AG20443 (cell line): ENCODE measurements around the gene CCBE1.
A peak's percentile ranks its signal among the peaks of the same experiment; 100 is the strongest.
"Not testable (repeated sequence)": the region's sequence is repeated elsewhere in the genome, so short reads cannot be mapped to it uniquely, and the experiment has no call there.

Experiments
- DNase-seq: peaks from one replicate; pipeline ENCODE4 v3.0.0; 2012; ENCODE audit warnings: low spot score, mixed read lengths

The CCBE1 gene

DNA sequence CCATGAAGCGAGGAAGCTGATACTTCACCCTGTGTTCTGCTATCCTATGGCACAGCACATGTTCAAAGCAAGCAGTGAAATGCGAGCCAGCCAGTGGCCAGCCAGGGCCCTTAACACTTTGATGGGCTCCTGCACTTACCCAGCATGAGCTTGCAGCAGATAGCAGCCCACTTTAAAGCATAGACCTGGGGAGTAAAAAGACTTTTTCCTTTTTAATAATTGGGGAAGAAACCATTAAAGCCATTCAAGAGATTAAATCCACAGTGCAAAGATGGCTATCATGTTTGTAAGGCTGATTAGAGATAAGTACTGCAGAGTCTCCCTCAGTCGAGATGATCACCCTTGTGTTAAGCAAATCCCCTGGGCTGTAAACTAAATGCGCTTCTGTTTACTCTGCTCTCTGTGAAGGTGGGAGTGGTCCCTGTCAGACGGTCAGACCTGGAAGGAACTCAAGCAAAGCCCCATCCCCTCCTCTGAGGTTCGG is 15.7 kb downstream of the CCBE1 start:
- DNase-seq, result no peak

DNA sequence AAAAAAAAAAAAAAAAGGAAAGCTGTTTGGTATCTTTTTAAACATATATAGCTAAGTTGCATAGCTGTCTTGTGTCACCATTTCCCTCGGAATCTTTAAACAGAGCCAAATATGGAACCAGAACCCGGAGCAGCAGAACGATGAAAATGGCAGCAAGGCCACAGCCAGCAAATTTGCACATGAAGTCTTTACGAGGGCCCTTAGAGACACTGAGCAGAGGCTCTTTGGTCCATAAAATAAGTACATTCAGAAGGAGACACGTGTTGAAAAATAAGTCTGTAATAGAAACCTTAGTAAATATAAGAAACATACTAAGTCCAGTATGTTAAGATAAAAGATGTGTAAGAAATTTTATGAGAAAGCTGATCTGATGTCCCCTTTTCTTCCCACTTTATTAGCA is 16.2 kb downstream of the CCBE1 start:
- DNase-seq, result no peak

DNA sequence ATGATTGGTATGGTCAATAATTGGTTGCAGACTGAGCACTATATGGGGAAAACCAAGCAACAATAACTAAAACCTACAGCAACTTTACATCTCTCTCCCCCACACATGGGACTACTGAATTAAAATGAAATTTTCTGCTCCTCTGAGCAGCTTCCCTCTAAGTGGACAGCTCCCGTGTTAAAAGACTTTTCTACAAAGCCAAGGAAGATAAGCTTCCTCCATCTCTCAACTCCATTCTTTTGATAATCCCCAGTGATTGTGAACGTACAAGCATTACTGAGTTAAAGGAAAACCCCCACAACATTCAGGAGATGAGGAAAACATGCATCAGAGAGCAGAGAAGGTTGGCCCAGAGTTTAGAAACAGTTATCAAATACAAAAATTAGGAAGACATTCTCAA is 21.9 kb downstream of the CCBE1 start:
- no peak for DNase-seq

DNA sequence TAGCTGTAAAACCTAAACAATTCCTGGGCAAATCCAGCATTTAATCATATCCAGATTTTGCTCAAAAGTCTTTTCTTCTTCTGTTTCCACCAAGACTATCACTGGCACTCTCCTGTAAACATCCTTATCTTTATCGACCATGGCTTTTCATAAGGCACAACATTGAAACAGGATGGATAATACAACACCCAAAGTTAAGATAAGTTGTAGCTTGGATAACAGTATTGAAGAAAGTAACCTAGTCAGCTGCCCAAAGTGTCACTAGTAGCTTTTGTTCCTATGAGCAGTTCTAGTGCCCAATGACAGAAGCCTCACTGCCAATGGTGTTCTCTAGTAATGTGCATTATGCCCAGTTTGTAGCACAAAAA is 22.3 kb downstream of the CCBE1 start:
- DNase-seq, result no peak

DNA sequence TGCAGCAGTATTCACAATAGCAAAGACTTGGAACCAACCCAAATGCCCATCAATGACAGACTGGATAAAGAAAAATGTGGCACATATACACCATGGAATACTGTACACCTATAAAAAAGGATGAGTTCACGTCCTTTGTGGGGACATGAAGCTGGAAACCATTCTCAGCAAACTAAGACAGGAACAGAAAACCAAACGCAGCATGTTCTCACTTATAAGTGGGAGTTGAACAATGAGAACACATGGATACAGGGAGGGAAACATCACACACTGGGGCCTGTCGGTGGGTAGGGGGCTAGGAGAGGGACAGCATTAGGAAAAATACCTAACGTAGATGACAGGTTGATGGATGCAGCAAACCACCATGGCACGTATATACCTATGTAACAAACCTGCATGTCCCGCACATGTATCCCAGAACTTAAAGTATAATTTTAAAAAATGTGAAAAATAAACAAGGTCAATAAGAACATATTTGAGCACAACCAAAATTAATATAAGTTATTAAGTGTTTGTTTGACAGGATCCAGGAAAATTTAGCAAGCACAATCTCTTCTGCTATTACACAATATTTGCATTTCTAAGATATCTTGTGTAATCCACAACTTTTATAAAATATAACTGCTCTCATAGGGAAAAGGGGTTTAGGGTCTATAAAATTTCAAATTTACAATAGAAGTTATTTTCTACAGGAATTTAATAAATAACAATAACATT is 22.9 kb downstream of the CCBE1 start:
- no peak for DNase-seq

DNA sequence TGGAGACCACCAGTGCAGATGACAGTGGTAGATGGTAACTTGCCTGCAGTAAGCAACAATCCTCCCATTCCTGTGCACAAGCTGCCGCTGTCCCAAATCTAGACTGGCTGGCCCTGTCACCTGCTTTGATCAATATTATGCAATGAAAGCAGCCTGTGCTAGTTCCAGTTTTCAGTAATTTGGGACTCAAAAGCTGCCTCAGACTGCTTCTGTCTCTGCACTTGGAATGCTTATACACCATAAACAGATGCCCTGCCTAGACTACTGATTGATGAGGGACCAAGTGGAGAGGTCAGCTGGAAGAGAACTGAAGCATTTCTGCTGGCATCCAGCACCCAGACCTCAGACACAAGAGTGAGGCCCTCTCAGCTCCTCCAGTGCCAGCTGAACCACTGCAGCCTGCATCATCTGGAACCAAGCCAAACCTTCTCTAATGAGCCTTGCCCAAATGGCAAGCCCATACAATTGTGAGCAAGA is 24.9 kb downstream of the CCBE1 start:
- no peak for DNase-seq

DNA sequence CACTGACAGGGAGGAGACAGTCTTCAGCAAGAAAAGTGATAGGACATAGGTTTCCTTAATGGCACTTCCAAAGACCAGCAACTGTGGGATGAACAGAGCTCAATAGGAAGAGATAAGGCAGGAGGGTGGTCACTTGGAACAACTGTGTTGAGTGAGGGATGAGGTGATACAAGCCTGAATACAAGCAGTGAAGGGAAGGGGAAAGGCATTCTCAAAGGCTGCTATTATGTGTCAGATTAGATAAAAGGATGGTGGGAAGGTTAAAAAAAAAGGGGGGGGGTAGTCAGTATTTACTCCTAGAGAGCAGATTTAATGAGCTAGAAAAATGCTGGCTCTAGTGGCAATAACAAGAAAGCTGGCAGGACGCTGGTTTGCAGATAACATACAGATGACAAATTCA is 25.7 kb downstream of the CCBE1 start:
- DNase-seq, result no peak

DNA sequence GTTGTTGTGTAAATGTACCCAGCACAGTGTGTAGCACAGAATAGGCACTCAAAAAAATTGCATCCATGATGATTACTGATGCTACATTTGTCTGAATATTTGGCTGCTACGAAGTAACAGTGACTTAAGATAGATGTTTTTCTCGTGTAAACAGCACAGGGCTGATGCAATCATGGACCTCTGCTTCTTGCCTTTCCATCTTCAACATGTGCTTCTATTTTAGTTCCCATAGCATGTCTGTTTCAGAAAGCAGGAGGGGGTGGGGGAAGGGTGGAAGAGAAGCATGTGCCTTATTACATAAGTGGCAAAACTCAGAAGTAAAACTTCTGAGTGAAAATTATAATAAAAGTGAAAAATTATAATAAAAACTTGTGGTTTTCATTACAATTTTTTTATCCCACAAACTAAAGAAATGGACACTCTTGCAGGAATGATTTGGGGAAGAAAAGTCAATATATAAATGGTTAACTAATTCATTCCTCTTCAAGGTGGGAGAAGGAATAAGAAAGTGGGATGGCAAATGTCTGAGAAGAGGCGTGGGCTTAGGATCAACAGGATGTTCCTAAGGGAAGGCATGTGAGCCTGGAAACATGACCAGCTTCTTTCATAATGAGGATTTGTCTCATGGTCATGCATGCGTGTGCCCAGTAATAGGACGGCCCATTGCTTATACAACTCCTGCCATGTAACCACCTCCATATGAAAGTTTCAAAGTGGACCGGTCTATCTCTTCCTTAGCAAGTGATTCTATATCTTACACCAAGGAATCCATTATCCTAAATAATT is 27.2 kb downstream of the CCBE1 start:
- DNase-seq, result peak; percentile 52

DNA sequence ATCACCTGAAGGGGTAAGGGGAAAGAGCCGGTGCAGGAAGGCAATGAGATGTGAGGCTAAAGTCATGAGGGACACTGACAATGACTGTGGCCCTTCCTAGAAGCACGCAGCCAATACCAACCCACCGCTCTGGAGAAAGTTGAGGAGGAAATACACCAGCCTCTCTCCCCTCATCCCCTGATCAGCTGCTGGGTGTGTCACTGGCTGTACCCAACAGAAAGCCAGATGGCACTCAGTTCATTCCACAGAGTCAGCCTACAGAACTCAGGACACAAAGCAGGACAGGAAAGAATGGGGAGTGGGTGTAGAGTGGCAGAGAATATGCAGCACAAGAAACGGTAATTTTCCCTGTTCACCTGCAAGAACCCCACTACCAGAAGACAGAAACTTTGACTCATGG is 29.7 kb downstream of the CCBE1 start:
- no peak for DNase-seq

DNA sequence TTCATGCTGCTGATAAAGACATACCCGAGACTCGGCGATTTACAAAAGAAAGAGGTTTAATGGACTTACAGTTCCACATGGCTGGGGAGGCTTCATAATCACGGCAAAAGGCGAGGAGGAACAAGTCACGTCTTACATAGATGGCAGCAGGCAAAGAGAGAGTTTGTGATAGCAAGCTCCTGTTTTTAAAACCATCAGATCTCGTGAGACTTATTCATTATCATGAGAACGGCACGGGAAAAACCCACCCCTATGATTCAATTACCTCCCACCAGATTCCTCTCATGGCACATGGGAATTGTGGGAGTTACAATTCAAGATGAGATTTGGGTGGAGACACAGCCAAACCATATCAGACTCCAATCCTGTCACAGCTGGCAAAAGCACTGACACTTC is 31.2 kb downstream of the CCBE1 start:
- DNase-seq, result not testable (repeated sequence)

DNA sequence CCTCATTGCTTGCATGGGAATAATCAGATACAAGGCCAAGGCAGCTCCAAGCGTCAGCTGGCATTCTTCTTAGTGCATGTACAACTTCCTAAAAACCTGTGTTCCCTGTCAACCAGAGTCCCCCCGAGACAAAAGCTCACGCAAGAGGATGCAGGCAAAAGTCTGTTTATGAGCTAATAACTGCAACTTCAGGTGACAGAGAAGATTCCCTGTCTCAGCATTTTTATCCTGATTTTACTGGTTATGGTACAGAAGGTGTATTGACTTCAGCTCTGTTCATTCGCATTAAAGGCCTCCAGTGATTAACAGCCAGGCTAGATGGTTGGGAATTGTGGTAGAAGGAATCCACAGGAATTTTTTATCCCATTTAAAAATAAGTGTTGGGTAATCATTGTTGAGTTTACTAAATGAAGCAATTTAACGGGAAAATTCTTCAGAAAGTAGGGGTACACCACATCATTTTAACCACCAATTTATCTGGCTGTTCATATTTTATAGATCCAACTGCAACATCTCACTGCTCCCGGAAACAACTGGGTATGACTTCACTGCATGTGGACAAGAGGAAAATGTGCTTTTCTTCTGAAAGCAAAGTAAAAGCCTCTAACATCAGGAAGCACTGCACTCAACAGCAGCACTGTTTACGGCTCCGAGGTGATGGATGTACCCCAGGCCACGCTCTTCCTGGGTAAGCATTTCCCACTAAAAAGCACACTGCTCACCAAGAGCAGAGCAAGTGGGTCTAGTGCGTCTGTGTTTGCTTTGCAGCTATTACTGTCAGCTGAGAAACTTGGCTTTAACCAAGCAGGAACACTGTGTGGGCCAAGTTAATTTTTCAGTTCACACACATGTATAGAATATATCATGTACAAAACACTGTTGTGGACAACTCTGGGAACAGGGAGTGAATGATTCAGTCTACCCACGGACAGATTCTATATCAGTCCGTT is 31.9 kb downstream of the CCBE1 start:
- DNase-seq, result peak; percentile 24

DNA sequence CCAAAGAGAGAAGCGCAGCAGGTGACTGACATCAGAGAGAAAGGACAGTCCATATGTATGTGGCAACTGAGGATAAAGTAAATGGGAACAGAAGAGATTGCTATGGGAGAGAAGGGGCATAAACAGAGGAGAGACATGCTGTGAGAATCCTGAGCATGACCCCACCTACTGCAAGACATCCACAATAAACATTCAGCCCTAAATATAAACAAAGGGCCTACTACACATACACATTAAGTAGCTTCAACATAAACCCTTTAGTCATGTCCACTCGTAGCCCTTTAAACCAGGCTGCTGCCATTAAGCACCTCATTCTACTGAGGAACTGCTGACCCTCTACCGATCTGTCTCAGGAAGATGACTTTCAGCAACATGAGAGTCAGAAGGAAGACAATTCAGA is 32.9 kb downstream of the CCBE1 start:
- DNase-seq, result no peak

DNA sequence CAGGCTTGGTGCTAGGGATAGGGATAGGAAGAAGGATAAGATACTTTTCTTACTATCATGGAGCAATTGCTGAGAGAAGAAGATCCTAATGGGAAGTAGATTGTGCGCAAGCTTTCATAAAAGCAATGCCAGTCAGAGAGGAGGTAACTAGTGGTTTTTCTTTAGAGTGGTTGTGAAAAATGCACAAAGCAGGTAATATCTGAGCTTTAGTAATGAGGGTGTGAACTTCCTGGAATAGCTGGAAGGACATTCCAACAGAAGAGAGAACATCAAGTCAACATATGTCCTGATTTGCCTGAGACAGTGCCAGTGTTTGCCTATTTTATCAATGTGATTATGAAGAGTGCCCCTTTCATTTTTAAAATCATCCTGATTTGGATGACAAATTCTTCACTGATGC is 34.1 kb downstream of the CCBE1 start:
- DNase-seq, result no peak

DNA sequence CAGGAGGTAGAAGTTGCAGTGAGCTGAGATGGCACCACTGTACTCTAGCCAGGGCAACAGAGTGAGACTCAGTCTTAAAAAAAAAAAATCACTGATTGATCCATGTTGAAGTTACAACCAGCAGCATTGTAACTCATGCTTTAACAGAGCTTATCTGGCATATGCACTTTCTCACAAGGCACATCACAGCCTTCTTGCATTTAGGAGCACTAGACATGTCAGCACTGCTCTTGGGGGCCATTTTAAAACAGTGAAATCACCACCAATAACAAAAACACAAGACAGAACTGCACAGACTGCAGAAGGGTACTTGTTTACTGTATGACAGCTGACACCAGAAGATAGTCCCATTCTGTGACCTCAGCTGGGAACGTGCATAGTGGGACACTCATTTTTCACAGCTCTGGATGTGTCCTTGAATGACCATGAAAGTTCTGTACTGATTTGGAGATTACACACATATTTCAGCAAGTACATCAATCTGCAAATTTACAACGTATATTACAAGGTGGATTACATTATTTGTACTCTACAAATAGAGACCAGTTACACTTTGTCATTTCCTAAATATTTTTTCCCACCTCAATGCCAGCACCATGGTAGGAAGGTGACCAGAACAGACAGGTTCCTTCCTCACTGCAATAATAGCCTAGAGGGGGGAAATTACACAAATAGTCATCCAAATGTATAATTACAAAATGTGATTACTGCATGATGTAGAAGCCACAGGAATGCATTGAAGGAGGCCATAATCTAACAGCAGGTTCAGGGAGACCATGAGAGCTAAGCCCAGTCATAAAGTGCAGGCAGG is 35.1 kb downstream of the CCBE1 start:
- peak; percentile 30 for DNase-seq

DNA sequence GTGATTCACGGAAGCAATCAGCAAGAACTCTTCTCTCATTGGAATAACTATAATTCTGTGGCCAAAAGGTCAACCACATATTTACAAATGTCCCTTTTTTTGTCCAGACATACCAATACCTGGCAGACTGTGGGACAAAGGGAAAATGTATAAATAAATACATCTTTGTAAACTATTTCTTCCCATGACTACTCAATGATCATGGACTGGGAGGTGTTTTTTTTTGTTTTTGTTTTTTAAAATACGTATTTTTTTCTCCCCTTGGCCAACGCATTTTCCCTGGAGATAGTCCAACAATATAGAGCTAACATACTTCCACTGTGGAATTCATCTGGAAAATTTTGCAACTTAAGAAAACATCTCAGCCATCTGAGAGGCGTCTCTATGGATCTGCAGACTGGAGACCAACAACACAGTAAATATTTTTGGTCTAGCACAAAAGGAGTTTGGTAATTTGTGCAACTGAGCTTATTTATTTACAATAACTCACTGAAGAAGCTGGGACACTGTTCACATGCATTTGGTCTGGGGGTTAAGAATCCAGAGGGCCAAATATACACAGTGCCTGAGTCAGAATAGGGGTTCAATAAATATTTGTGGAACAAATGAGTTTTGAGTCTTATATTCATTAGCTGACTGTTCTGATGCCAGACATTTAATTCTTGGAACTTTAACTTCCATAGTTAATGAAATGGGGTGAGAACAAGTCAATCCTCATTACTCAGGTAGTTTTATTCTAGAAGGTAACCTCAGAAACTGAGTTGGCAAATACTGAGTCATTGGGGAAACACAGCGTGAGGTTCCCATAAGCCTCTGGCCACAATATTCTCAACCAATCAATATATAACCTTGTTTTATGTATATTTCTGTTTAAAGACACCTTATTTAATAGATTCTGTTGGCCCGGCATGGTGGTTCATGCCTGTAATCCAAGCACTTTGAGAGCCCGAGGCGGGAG is 36.2 kb downstream of the CCBE1 start:
- no peak for DNase-seq

DNA sequence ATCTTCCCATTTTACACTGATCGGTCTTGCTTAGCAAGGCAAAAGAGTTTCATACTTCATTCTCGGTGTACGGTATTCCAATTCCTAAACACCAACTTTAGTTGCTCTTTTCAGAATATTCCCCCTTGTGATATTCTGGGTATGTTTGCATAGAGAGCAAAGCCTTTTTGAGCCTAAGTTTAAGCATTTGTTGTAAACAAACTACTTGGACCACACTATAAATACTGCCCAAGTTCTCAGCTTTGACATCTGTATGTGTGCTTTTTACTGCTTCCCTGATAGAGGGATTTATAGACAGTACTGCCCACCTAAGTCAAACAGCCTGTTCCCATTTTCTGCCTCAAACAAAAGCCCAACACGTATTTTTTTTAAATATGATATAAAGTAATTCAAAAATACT is 36.9 kb downstream of the CCBE1 start:
- DNase-seq, result no peak

DNA sequence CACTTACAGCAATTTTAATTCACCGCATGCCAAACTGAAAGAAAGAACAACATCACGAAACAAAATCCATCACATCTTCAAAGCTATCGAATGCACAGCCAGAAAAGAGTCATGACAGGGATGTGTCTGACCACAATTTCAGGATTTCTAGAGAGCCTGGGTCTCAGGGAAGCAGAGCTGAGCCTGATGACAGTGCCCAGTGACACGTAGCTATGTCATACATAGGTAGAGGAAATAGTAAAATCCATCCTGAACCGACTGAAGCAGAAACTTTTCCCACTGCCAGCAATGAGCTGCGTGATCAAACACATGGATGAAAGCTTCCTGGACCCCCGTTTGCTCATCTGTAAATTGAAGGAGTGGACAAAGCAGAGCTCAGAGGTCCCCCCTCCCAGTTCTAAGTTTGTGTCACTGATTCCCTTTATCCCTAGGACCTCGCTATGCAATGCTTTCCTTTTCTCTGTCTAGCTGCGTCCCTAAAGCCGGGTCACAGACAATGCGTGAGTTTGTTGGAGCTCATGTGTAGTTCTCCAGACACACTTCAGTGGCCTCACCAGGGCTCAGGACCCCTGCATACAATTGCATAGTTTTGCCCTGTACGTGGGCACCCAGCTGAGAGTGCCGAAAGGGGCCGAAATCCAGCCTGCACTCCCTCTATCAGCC is 37.6 kb downstream of the CCBE1 start:
- peak; percentile 35 for DNase-seq

DNA sequence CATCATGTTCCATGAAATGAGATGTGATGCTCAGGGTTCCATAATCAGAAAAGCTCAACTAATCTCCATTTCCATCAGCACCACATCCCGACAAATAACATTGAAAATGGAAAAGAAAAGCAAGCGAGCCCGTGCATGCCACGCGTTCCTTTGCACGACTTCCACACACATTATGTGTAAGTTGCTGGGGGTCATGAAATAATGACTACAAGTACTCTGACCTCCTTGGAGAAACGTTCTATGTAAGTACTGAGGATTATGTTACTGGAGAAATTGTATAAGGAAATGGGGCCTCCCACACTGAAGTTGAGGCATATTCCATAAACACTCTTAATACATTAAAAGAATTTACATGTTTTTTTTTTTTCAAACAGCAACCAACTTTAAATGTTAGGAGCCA is 38.3 kb downstream of the CCBE1 start:
- no peak for DNase-seq

DNA sequence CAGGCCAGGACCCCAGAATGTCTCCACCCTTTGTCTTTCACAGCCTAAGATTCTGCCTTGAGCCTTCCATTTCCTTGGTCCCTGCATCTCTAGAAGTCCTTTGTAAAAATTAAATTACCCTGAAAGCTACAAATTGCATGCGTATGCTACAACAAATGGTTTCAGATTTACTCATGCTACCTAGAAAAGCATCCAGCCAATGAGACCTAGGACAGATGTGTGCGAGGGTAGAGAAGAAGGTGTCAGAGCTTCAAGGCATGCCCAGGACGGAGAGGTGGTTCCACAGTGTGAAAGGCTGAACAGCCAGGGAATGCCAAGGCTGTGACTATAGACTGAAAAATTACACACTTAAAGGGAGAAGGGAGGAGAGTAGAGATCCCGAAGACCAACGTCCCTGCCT is 40.2 kb downstream of the CCBE1 start:
- DNase-seq, result no peak

DNA sequence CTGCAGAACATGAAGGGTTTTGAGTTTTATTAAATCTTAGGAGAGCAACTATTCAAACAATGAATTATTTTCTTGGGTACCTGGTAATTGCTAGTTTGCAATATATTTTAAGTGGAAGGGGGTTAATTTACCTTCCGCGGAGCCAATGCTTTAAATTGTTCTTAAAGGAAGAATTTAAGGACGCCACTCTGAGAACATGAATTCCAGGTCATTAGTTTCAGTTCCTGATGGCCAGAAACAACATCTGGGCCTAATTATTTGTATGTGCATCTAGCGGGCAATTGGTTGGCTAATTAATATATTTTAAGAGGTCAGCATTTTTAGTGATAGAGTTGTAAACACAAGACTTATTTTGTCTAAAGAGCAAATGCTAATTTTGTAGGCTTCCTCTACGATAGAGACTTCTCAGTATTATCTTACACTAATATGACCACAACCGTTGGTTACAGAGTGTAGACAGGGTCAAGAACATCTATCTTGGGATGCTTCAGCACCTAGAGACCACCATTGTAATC is 40.8 kb downstream of the CCBE1 start:
- DNase-seq, result no peak
